OCI-LY3 (cell line): ENCODE data around the gene PCDH11Y.
"Not testable (repeated sequence)": the region's sequence is repeated elsewhere in the genome, so short reads cannot be mapped to it uniquely, and the experiment has no call there.

Source experiments
- EZH2phosphoT487 ChIP-seq: fragments of 200-600 bp; shearing (Covaris generic); IDR thresholded peaks from 2 replicates; pipeline ENCODE4 v1.6.1; 2018; ENCODE audit warnings: antibody characterized with exemption, mixed run types, low read depth
- TF ChIP-seq, protein P1 (sequence below): fragments of 200-600, 300-600 bp; sonication (generic); IDR thresholded peaks from 2 replicates; pipeline ENCODE4 v1.5.1; 2014; ENCODE audit warnings: antibody characterized with exemption, low read length, low read depth

DNA sequence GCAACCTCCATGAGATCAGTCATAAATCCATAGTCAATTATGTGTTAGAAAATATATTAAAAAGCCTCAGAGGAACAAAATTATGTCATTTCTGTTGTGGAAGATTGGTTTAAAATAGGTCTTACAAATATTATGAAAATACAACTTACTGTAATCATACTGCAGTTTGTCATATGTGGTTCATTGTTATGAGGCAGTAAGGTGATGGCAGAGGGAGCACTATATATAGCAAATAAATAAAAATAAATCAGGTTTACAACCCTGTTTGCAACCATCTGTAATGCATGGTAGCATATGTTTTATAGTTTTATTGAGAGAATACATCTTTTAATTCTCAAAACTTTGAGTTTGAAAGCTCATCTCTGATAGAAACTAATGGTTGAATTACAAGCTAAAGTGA is 543.6 kb downstream of the PCDH11Y start:
- TF ChIP-seq, protein P1, sequence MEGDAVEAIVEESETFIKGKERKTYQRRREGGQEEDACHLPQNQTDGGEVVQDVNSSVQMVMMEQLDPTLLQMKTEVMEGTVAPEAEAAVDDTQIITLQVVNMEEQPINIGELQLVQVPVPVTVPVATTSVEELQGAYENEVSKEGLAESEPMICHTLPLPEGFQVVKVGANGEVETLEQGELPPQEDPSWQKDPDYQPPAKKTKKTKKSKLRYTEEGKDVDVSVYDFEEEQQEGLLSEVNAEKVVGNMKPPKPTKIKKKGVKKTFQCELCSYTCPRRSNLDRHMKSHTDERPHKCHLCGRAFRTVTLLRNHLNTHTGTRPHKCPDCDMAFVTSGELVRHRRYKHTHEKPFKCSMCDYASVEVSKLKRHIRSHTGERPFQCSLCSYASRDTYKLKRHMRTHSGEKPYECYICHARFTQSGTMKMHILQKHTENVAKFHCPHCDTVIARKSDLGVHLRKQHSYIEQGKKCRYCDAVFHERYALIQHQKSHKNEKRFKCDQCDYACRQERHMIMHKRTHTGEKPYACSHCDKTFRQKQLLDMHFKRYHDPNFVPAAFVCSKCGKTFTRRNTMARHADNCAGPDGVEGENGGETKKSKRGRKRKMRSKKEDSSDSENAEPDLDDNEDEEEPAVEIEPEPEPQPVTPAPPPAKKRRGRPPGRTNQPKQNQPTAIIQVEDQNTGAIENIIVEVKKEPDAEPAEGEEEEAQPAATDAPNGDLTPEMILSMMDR, result not testable (repeated sequence)
- TF ChIP-seq EZH2phosphoT487, result not testable (repeated sequence)
